HCT116 (cell line): ENCODE data around the gene TAF4. TPM values are rescaled to one million over a fixed set of nuclear protein-coding genes. Genes with fewer than 3 reads are reported as not detected.

Source experiments
- ATAC-seq: fragments of 200-7000 bp; cut with Tn5 transposase; 2 replicates; pipeline ENCODE4 v1.9.1; 2020; ENCODE audit warnings: mild to moderate bottlenecking, moderate library complexity
- BruUV-seq: library from RNA; stranded (reverse); fragments of 400-500 nt; replicated peaks from 2 replicates; lab custom pipeline; 2021; lab: Mats Ljungman, UMichigan
- CTCF ChIA-PET: fragments of 300-600 bp; sonication (Branson Sonifier 250); formaldehyde crosslinking; loops from one replicate; lab custom pipeline; 2021; ENCODE audit warnings: antibody characterized with exemption; lab: Charles Lee
- POLR2A ChIA-PET: fragments of 300-600, 350-600 bp; sonication (Branson Sonifier 250); formaldehyde crosslinking; loops from one replicate; lab custom pipeline; 2021; ENCODE audit warnings: antibody characterized with exemption; lab: Charles Lee
- RAD21 ChIA-PET, 2 experiments: fragments of 300-600 bp; sonication (Branson Sonifier 250); formaldehyde crosslinking; loops; one replicate each; lab custom pipeline; 2023; ENCODE audit warnings: low total read pairs in 2 of 2; ENCODE audit not compliant: uncharacterized antibody in 2 of 2, unreplicated experiment in 2 of 2, low non-redundant PET in 1 of 2; lab: Charles Lee
- DNase-seq: peaks from one replicate; pipeline ENCODE4 v3.0.0-alpha.2; 2010; ENCODE audit warnings: low read depth, low spot score
- H2AFZ ChIP-seq: fragments of 200-600 bp; shearing (Covaris generic), sonication (generic); 2 replicates; pipeline ENCODE4 v1.6.1; 2017; ENCODE audit warnings: low read depth, mixed run types, mixed read lengths, antibody characterized with exemption, low read length; ENCODE audit not compliant: poor library complexity, severe bottlenecking
- H3K27ac ChIP-seq: 2 replicates; pipeline ENCODE4 v1.5.1; 2012; ENCODE audit warnings: low read depth, low read length
- H3K27me3 ChIP-seq: fragments of 200-600 bp; sonication (generic); 2 replicates; pipeline ENCODE4 v1.6.1; 2016; ENCODE audit warnings: mixed run types, low read length, mixed read lengths; ENCODE audit not compliant: insufficient read depth
- H3K36me3 ChIP-seq, 2 experiments: fragments of 200-500 bp in 1 of 2; fragments of 200-600 bp in 1 of 2; sonication (Bioruptor generic) in 1 of 2; sonication (generic) in 1 of 2; 2 replicates each; pipeline versions ENCODE4 v1.5.1 to v1.6.1; 2014 to 2016; ENCODE audit warnings: low read length in 2 of 2, inconsistent platforms in 1 of 2, mixed read lengths in 1 of 2, mixed run types in 1 of 2; ENCODE audit not compliant: insufficient read depth in 2 of 2, control insufficient read depth in 1 of 2
- H3K4me1 ChIP-seq, 2 experiments: fragments of 200-600 bp in 1 of 2; sonication (generic) in 1 of 2; 2 replicates each; pipeline versions ENCODE4 v1.5.1 to v1.6.1; 2012 to 2017; ENCODE audit warnings: low read length in 2 of 2, inconsistent platforms in 1 of 2, mild to moderate bottlenecking in 1 of 2, mixed read lengths in 1 of 2, mixed run types in 1 of 2, moderate library complexity in 1 of 2; ENCODE audit not compliant: insufficient read depth in 2 of 2, control insufficient read depth in 1 of 2
- H3K4me2 ChIP-seq: fragments of 200-600 bp; sonication (generic); 2 replicates; pipeline ENCODE4 v1.6.1; 2017; ENCODE audit warnings: mixed run types, low read length, mixed read lengths
- H3K4me3 ChIP-seq, 2 experiments: fragments of 200-600 bp in 1 of 2; sonication (generic) in 1 of 2; replicated peaks in 1 of 2; 2 replicates each; pipeline ENCODE4 v1.5.1; 2011 to 2016; ENCODE audit warnings: low read length in 2 of 2, control low read depth in 1 of 2, low read depth in 1 of 2, mild to moderate bottlenecking in 1 of 2, mixed read lengths in 1 of 2, mixed run types in 1 of 2
- H3K79me2 ChIP-seq: fragments of 200-600 bp; sonication (generic); 2 replicates; pipeline ENCODE4 v1.6.1; 2017; ENCODE audit warnings: mild to moderate bottlenecking, mixed run types, low read length, moderate library complexity, mixed read lengths; ENCODE audit not compliant: insufficient read depth
- H3K9ac ChIP-seq: fragments of 200-600 bp; sonication (generic); 2 replicates; pipeline ENCODE4 v1.6.1; 2016; ENCODE audit warnings: low read length, mixed read lengths
- H3K9me2 ChIP-seq: fragments of 200-600 bp; sonication (generic), shearing (Covaris generic); 2 replicates; pipeline ENCODE4 v1.6.1; 2017; ENCODE audit warnings: mixed run types, mild to moderate bottlenecking, moderate library complexity; ENCODE audit not compliant: insufficient read depth
- H3K9me3 ChIP-seq, 2 experiments: fragments of 200-500 bp in 1 of 2; fragments of 200-600 bp in 1 of 2; sonication (Bioruptor generic) in 1 of 2; sonication (generic) in 1 of 2; 2 replicates each; pipeline ENCODE4 v1.6.1; 2014 to 2017; ENCODE audit warnings: low read length in 2 of 2, mixed read lengths in 2 of 2, inconsistent platforms in 1 of 2, low read depth in 1 of 2, mild to moderate bottlenecking in 1 of 2, mixed run types in 1 of 2, moderate library complexity in 1 of 2; ENCODE audit not compliant: control insufficient read depth in 1 of 2, insufficient read depth in 1 of 2
- H4K20me1 ChIP-seq: fragments of 200-600 bp; sonication (generic), shearing (Covaris generic); 2 replicates; pipeline ENCODE4 v1.6.1; 2017; ENCODE audit warnings: mixed run types, mild to moderate bottlenecking, moderate library complexity; ENCODE audit not compliant: insufficient read depth
- EGR1 ChIP-seq: IDR thresholded peaks from 2 replicates; pipeline ENCODE4 v1.6.1; 2012; ENCODE audit warnings: low read depth
- ELF1 ChIP-seq: IDR thresholded peaks from 2 replicates; pipeline ENCODE4 v1.6.1; 2012; ENCODE audit warnings: low read depth, borderline replicate concordance
- FOSL1 ChIP-seq: IDR thresholded peaks from 2 replicates; pipeline ENCODE4 v1.6.1; 2012; ENCODE audit warnings: low read depth
- JUND ChIP-seq: IDR thresholded peaks from 2 replicates; pipeline ENCODE4 v1.6.1; 2012
- SRF ChIP-seq: IDR thresholded peaks from 2 replicates; pipeline ENCODE4 v1.6.1; 2012; ENCODE audit warnings: low read depth
- YY1 ChIP-seq: IDR thresholded peaks from 2 replicates; pipeline ENCODE4 v1.6.1; 2011; ENCODE audit warnings: low read length, low read depth, moderate library complexity, mild to moderate bottlenecking; ENCODE audit not compliant: insufficient replicate concordance; ENCODE audit errors: extremely low read depth
- ZFX ChIP-seq: fragments of 450-650 bp; IDR thresholded peaks from 2 replicates; pipeline ENCODE4 v1.6.1; 2017
- intact Hi-C: fragments of 100-400 bp; cut with micrococcal nuclease; formaldehyde crosslinking; loops from 2 replicates; pipeline ENCODE4 v1.10.0; 2022
- total RNA-seq: library from RNA; stranded (reverse); gene quantifications from one replicate; pipeline ENCODE4 v1.2.1, GENCODE V29; 2021; ENCODE audit not compliant: unreplicated experiment
- TF ChIP-seq, protein P1 (sequence below): IDR thresholded peaks from 2 replicates; pipeline ENCODE4 v1.6.1; 2012; ENCODE audit warnings: low read depth
- TF ChIP-seq, protein P2 (sequence below): IDR thresholded peaks from 2 replicates; pipeline ENCODE4 v1.6.1; 2012
- TF ChIP-seq, protein P3 (sequence below): IDR thresholded peaks from 2 replicates; pipeline ENCODE4 v1.6.1; 2011; ENCODE audit warnings: mild to moderate bottlenecking, low read length, moderate library complexity; ENCODE audit not compliant: insufficient replicate concordance; ENCODE audit errors: extremely low read depth

The TAF4 gene
- total RNA-seq, 1 experiment from 2014 or later = 26.8 TPM

DNA sequence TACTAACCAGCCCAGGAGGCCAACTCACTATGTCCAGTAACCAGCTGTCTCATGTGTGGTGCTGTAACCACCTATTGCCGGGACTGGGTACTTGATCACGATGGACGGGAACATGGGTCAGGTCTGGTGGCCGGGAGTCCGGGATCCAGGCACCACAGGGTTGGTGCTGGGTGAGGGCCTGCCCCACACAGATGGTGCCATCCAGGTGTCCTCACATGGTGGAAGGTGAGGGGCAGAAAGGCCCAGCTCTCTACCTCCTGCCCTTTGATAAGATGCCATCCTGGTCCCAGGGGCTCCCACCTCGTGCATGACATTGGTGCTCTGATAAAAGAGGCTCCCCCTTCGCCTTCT is 116.3 kb downstream of the TAF4 start:
- CTCF ChIA-PET = no interaction called here
- no peaks in the 10 kb centered on the region for H3K79me2 ChIP-seq
- TF ChIP-seq SRF (no peak), JUND (no peak), ZFX (no peak), YY1 (no peak), EGR1 (no peak), FOSL1 (no peak), ELF1 (no peak)
- TF ChIP-seq, protein P1, sequence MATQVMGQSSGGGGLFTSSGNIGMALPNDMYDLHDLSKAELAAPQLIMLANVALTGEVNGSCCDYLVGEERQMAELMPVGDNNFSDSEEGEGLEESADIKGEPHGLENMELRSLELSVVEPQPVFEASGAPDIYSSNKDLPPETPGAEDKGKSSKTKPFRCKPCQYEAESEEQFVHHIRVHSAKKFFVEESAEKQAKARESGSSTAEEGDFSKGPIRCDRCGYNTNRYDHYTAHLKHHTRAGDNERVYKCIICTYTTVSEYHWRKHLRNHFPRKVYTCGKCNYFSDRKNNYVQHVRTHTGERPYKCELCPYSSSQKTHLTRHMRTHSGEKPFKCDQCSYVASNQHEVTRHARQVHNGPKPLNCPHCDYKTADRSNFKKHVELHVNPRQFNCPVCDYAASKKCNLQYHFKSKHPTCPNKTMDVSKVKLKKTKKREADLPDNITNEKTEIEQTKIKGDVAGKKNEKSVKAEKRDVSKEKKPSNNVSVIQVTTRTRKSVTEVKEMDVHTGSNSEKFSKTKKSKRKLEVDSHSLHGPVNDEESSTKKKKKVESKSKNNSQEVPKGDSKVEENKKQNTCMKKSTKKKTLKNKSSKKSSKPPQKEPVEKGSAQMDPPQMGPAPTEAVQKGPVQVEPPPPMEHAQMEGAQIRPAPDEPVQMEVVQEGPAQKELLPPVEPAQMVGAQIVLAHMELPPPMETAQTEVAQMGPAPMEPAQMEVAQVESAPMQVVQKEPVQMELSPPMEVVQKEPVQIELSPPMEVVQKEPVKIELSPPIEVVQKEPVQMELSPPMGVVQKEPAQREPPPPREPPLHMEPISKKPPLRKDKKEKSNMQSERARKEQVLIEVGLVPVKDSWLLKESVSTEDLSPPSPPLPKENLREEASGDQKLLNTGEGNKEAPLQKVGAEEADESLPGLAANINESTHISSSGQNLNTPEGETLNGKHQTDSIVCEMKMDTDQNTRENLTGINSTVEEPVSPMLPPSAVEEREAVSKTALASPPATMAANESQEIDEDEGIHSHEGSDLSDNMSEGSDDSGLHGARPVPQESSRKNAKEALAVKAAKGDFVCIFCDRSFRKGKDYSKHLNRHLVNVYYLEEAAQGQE = no peak
- TF ChIP-seq, protein P2, sequence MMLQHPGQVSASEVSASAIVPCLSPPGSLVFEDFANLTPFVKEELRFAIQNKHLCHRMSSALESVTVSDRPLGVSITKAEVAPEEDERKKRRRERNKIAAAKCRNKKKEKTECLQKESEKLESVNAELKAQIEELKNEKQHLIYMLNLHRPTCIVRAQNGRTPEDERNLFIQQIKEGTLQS = no peak
- TF ChIP-seq, protein P3, sequence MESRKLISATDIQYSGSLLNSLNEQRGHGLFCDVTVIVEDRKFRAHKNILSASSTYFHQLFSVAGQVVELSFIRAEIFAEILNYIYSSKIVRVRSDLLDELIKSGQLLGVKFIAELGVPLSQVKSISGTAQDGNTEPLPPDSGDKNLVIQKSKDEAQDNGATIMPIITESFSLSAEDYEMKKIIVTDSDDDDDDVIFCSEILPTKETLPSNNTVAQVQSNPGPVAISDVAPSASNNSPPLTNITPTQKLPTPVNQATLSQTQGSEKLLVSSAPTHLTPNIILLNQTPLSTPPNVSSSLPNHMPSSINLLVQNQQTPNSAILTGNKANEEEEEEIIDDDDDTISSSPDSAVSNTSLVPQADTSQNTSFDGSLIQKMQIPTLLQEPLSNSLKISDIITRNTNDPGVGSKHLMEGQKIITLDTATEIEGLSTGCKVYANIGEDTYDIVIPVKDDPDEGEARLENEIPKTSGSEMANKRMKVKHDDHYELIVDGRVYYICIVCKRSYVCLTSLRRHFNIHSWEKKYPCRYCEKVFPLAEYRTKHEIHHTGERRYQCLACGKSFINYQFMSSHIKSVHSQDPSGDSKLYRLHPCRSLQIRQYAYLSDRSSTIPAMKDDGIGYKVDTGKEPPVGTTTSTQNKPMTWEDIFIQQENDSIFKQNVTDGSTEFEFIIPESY = no peak
- TF ChIP-seq, all 23 proteins: peak for 0
- DNase-seq = no peak
- RAD21 ChIA-PET = no interaction called here
- BruUV-seq = no TSS peak
- no peak overlapping the region for H2AFZ ChIP-seq
- no peak overlapping the region for H3K4me3 ChIP-seq
- H3K27ac ChIP-seq = no peak overlapping the region
- H3K27me3 ChIP-seq = peaks cover 2% of the 10 kb centered on the region; the same call in 1 of the 2 replicates
- H3K9me3 ChIP-seq = no peaks in the 10 kb centered on the region
- intact Hi-C loops = no loop called here
- no peaks in the 10 kb centered on the region for H3K36me3 ChIP-seq
- no peak for ATAC-seq
- H3K4me2 ChIP-seq = no peak overlapping the region
- no peak overlapping the region for H3K9ac ChIP-seq
- no peaks in the 10 kb centered on the region for H4K20me1 ChIP-seq
- peaks cover 0 to under 1% of the 10 kb centered on the region in 2 experiments; a peak in 1 of 4 replicates for H3K4me1 ChIP-seq
- no peaks in the 10 kb centered on the region for H3K9me2 ChIP-seq
- POLR2A ChIA-PET = no interaction called here
